Right kidney (tissue), 1 donor: Measurements from ENCODE around the gene UBE2K.
"Not testable (repeated sequence)": the region's sequence is repeated elsewhere in the genome, so short reads cannot be mapped to it uniquely, and the experiment has no call there.

ENCODE experiments used
- DNase-seq: peaks from one replicate; pipeline ENCODE4 v3.0.0-alpha.2; 2016

UBE2K gene

DNA sequence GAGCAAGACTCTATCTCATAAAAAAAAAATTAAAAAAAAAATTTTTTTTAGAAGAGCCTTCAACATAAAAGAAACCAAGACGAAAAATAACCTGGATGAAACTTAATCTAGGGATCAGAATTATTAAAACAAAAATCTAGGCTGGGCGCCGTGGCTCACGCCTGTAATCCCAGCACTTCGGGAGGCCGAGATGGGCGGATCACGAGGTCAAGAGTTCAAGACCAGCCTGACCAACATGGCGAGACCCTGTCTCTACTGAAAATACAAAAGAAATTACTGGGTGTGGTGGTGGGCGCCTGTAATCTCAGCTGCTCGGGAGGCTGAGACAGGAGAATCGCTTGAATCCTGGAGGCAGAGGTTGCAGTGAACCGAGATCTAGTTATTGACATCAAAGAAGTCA is 95.0 kb downstream of the UBE2K start:
- not testable (repeated sequence) for DNase-seq

- no peak for DNase-seq
These were observed 104.1 kb downstream of the UBE2K start for GRCh38 chr4:39802005-39802404.

- no peak for DNase-seq
These were observed 110.4 kb downstream of the UBE2K start for GRCh38 chr4:39808231-39808749.

GRCh38 chr4:39812500-39812899 is 114.6 kb downstream of the UBE2K start:
- no peak for DNase-seq

DNA sequence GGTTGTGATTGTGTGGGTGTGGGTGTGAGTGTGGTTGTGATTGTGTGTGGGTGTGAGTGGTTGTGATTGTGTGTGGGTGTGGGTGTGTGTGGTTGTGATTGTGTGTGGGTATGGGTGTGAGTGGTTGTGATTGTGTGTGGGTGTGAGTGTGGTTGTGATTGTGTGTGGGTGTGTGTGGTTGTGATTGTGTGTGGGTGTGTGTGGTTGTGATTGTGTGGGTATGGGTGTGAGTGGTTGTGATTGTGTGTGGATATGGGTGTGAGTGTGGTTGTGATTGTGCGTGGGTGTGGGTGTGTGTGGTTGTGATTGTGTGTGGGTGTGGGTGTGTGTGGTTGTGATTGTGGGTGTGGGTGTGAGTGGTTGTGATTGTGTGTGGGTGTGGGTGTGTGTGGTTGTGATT is 115.1 kb downstream of the UBE2K start:
- DNase-seq = not testable (repeated sequence)

- DNase-seq = not testable (repeated sequence)
These were observed 115.8 kb downstream of the UBE2K start for GRCh38 chr4:39813761-39814160.

DNA sequence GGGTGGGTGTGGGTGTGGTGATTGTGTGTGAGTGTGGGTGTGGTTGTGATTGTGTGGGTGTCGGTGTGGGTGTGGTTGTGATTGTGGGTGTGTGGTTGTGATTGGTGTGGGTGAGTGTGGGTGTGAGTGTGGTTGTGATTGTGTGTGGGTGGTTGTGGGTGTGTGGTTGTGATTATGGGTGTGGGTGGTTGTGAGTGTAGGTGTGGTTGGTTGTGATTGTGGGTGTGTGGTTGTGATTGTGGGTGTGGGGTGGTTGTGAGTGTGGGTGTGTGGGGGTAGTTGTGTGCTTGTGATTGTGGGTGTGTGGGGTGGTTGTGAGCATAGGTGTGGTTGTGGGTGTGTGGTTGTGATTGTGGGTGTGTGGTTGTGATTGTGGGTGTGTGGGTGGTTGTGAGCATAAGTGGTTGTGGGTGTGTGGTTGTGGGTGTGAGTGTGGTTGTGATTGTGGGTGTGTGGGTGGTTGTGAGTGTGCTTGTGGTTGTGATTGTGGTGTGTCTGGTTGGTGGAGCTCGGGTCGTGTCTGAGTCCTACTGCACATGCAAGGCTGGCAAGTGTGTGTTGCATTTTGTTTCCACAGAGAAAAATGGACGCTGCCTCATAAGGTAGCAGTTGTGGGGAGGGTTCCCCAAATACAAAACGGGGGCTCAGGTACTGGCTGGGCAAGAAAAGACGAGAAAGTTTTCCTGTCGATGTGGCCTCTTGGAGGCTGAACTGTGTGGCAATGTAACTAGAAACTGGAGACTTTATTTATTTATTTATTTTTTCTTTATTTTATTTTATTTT is 116.7 kb downstream of the UBE2K start:
- no peak for DNase-seq

DNA sequence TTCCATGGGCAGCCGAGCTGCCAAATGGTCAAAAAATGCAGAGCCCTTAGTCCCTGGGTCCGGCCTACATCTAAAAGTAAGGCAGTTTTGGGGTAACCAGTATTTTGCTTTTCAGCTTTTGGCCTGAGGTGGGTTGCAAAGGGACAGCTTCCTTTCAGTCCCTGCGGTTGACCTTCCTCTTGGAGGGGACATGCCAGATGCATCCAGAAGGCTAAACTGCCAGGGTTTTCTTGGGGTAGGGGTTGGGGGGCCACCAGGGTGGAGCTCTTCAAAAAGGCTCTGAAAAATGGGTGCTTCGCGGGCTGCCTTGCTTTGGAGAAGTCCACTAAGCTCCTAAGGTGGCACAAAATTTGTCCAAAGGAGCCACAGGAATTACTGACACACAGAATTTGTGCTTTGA is 120.7 kb downstream of the UBE2K start:
- no peak for DNase-seq

DNA sequence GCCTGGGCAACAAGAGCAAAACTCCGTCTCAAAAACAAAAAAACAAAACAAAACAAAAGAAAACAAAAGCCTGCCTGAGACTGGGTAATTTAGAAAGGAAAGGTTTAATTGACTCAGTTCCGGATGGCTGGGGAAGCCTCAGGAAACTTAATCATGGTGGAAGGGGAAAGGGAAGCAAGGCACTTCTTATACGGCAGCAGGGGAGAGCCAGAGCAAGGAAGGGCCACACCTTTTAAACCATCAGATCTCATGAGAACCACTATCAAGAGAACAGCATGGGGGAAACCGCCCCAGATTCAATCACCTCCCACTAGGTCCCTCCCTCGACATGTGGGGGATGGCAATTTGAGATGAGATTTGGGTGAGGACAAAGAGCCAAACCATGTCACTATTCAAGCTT is 122.2 kb downstream of the UBE2K start:
- no peak for DNase-seq

- DNase-seq = no peak
These were observed 124.0 kb downstream of the UBE2K start for GRCh38 chr4:39821951-39822350.

DNA sequence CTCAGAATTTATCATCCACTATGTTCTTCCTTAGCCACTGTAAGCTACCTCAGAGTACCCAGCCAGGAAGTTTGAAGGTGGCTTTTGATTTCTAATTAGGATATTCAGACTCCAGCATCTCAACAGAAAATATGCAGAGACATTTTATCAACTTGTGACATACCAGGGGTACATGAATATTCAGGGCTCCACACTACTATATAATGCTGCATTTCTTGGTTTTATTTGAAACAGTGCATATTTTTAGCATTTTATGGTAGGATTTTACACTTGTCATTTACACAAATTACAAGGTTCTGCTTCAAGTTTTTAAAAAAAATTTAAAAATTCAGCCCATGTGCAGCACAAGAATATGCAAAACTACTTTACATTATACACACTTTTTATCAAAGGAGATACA is 124.7 kb downstream of the UBE2K start:
- no peak for DNase-seq

GRCh38 chr4:39823191-39823590 is 125.3 kb downstream of the UBE2K start:
- DNase-seq = no peak

DNA sequence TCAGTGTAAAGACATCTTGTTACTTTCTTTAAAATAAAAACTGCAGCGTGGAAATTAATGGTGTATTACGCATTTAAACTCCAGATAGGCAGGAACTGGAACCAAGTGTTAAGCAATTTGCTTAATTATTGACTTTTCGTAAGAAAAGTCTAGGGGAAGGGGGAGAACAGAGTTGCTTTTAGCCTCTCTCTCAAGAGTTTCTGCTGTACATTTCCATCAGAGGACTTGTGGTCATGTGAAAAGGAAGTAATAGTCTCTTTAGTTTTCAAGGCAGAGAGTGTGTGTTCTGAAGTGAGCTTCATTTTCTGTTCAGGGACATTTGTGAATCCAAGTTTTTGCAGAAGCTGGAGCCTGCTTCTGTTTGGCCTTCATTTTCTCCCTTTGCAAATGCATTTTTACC is 127.2 kb downstream of the UBE2K start:
- peak; percentile 7 for DNase-seq

- DNase-seq = no peak
These were observed 127.8 kb downstream of the UBE2K start for GRCh38 chr4:39825741-39826231.
